ENCODE data around the gene SLC38A5. TPM values are rescaled to one million over a fixed set of nuclear protein-coding genes. Genes with fewer than 3 reads are reported as not detected.

The SLC38A5 gene
- total RNA-seq, 1 donor from 2014 or later: 205 TPM

Other genes with a start within 250 kb of the SLC38A5 start
- not detected in 2 replicates for gene SSX1, start 214.9 kb downstream of the SLC38A5 start, total RNA-seq
- gene SSX3, start 113.6 kb downstream of the SLC38A5 start, total RNA-seq: not detected in 2 replicates
- not detected in 2 replicates for gene SSX4, start 86.7 kb downstream of the SLC38A5 start, total RNA-seq
- not detected in 2 replicates for gene SSX4B, start 58.3 kb downstream of the SLC38A5 start, total RNA-seq
- gene FTSJ1, start 5.9 kb upstream of the SLC38A5 start, total RNA-seq: 96.2 and 103 TPM in 2 replicates
- gene PORCN, start 38.7 kb upstream of the SLC38A5 start, total RNA-seq: 13.6 and 15.1 TPM in 2 replicates
- gene EBP, start 51.5 kb upstream of the SLC38A5 start, total RNA-seq: 164 and 178 TPM in 2 replicates
- gene TBC1D25, start 69.5 kb upstream of the SLC38A5 start, total RNA-seq: 13.5 and 16.0 TPM in 2 replicates
- gene RBM3, start 104.2 kb upstream of the SLC38A5 start, total RNA-seq: 318 and 338 TPM in 2 replicates
- gene WDR13, start 127.2 kb upstream of the SLC38A5 start, total RNA-seq: 36.3 and 36.5 TPM in 2 replicates
- 106 and 122 TPM in 2 replicates for gene WAS, start 213.5 kb upstream of the SLC38A5 start, total RNA-seq
- 27.5 and 27.7 TPM in 2 replicates for gene SUV39H1, start 226.5 kb upstream of the SLC38A5 start, total RNA-seq

Data from activated T-helper 1 cell treated with anti-CD3 and anti-CD28 coated beads, Interleukin-12 subunit alpha, Interleukin-12 subunit beta, Interleukin-2, Interleukin-4 antibody, amounts not matched to agents 30 ng/mL and 10 ng/mL and 1 ng/mL, durations not matched to agents 14 hours and 24 hours and 36 hours (primary cell).